ENCODE results near the gene ECEL1.

The ECEL1 gene

DNA sequence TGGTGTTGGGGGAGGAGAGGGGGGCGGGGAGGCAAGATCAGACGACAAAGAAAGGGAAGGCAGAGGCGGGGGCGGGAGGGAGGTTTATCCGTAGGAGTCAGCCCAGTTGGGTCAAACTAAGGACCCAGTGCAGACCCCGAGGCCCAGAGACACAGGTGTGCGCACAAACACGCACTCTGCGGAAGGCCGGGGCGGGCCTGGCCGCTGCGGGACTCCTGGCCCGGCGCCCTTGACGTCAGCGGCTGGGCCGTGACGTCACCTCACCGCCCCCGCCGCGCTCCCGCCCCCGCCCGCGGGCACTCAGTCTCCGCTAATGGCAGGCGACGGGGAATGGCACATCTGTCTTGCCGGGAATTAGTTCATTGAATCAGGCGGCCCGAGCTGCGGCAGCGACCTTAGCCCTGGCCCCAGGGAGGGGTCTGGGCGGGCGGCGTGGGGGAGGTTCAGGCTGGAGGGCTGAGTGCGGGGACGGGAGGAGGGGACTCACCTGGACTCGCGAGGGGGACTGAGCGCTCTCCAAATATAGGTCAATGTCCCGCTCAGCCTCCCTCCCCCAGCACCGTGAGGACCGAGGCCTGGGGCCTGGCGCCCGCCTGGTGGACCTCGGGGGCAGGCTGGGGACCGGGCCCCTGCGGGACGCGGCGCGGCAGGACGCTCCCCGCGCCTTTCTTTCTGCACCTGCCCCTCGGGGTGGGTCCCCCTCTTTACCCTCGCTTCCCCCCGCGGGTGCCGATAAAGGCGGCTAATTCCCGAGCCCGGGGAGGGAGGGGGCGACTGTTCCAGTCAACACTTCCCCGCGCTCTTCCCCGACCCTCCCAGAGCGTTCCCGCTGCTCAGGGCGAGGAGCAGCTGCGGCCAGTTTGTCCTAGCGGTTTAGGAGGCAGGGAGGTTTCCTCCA is 15.5 kb upstream of the ECEL1 start:
- Histone ChIP-seq H3K36me3 (ENCODE audit: control insufficient read depth, low read depth, low read length) (no peaks in the 10 kb centered on the region), H3K9me3 (ENCODE audit: control insufficient read depth, low read depth, low read length) (no peaks in the 10 kb centered on the region), H3K27me3 (ENCODE audit: control insufficient read depth, insufficient read depth, low read length) (peaks cover 62% of the 10 kb centered on the region), H3K27ac (ENCODE audit: low read length) (no peak overlapping the region), H3K4me3 (ENCODE audit: low read length) (peak overlapping the region; percentile 61), H3K4me1 (ENCODE audit: control insufficient read depth, low read depth, low read length) (peaks cover 5% of the 10 kb centered on the region), H3K9ac (ENCODE audit: low read length) (no peak overlapping the region)

DNA sequence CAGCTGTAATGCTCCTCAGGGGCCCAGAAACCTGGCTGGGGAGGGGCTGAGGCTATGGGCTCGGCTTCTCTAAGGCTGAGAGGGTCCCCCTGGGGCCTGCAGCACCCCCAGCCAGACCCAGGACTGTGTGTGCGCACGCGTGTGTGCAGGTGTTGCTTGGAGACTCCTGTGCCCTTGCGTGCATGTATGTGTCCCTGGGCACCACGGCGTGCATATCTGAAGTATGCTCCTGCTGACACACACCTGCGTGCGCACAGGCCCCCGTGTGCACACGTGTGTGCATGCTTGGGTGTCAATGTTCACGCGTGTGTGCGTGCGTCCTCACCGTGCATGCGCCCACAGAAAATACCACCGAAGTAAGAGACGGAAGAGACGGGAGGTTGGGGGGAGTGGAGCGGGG is 14.9 kb upstream of the ECEL1 start:
- Histone ChIP-seq H3K4me1 (ENCODE audit: control insufficient read depth, low read depth, low read length) (peaks cover 5% of the 10 kb centered on the region), H3K9me3 (ENCODE audit: control insufficient read depth, low read depth, low read length) (no peaks in the 10 kb centered on the region), H3K27me3 (ENCODE audit: control insufficient read depth, insufficient read depth, low read length) (peaks cover 62% of the 10 kb centered on the region), H3K9ac (ENCODE audit: low read length) (peak overlapping the region; percentile 21), H3K36me3 (ENCODE audit: control insufficient read depth, low read depth, low read length) (no peaks in the 10 kb centered on the region), H3K27ac (ENCODE audit: low read length) (no peak overlapping the region), H3K4me3 (ENCODE audit: low read length) (peak overlapping the region; percentile 54)

DNA sequence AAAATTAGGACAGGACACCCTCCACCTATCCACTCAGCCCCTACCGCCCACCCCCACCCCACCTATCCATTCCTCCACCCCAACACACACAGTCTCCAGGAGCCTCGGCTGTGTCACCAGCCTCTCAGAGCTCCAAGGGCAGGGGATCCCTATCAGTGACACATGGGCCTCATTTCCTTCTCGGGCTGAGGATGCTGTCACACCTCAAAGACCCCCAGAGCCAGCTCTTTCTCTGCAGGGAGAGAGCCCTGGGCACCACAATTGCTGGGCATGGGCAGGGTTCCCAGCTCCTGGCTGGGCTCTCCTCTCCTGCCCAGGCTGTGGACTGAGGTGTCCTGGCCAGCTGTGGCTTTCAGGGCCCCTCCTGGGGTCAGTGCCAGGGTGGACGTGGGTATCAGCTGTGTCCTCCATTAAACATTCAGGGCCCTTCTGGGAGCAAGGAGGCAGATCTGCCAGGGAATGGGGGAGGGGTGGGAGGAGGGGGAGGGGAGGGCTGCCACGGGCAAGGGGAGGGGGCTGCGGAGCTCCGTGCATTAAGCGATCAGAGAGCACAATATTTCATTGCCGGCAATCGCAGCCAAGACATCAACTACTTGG is 14.3 kb upstream of the ECEL1 start:
- H3K9ac ChIP-seq (ENCODE audit: low read length), result peak overlapping the region; percentile 21
- H3K9me3 ChIP-seq (ENCODE audit: control insufficient read depth, low read depth, low read length), result no peaks in the 10 kb centered on the region
- peaks cover 5% of the 10 kb centered on the region for H3K4me1 ChIP-seq (ENCODE audit: control insufficient read depth, low read depth, low read length)
- peak overlapping the region; percentile 54 for H3K4me3 ChIP-seq (ENCODE audit: low read length)
- H3K36me3 ChIP-seq (ENCODE audit: control insufficient read depth, low read depth, low read length), result no peaks in the 10 kb centered on the region
- H3K27ac ChIP-seq (ENCODE audit: low read length), result no peak overlapping the region
- H3K27me3 ChIP-seq (ENCODE audit: control insufficient read depth, insufficient read depth, low read length), result peaks cover 59% of the 10 kb centered on the region

DNA sequence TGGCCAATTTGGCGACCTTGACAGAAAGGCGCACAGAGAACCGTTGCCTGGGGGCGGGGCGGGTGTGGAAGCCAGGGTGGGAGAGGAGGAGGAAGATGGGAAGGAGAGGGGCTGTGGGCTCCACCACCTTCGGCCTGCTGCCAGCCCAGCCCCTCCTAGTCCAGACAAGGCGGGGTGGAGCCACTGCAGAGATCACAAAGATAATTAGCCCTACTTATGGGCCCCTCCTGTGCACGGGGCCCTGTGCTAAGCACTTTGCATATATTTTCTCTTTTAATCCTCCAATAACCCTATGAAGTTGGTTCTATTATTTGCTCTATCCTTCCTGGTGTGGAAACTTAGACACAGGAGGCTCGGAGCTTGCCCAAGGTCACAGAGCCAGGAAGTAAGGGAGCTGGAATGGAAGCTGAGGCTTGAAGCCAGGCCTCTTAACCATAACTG is 13.7 kb upstream of the ECEL1 start:
- no peak overlapping the region for H3K4me3 ChIP-seq (ENCODE audit: low read length)
- H3K36me3 ChIP-seq (ENCODE audit: control insufficient read depth, low read depth, low read length), result no peaks in the 10 kb centered on the region
- peaks cover 53% of the 10 kb centered on the region for H3K27me3 ChIP-seq (ENCODE audit: control insufficient read depth, insufficient read depth, low read length)
- H3K4me1 ChIP-seq (ENCODE audit: control insufficient read depth, low read depth, low read length), result peaks cover 5% of the 10 kb centered on the region
- no peak overlapping the region for H3K9ac ChIP-seq (ENCODE audit: low read length)
- H3K9me3 ChIP-seq (ENCODE audit: control insufficient read depth, low read depth, low read length), result no peaks in the 10 kb centered on the region
- no peak overlapping the region for H3K27ac ChIP-seq (ENCODE audit: low read length)

DNA sequence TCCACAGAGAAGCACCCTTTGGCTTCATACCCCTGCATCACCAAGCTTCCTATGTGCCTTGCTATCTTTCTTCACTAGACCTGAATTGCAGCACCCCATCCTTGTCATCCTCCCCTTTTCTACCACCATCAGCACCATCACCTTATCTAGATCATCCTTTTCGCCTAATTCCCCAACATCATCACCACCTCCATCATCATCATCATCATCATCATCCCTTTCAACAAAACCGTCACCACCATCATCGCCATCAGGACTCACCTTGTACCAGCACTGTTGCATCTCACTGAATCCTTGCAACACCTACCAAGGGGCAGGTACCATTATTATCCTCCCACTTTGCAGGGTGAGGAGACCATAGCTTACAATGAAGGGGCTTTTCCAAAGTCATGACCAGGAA is 10.8 kb upstream of the ECEL1 start:
- Histone ChIP-seq H3K9me3 (ENCODE audit: control insufficient read depth, low read depth, low read length) (no peaks in the 10 kb centered on the region), H3K4me3 (ENCODE audit: low read length) (no peak overlapping the region), H3K36me3 (ENCODE audit: control insufficient read depth, low read depth, low read length) (no peaks in the 10 kb centered on the region), H3K27ac (ENCODE audit: low read length) (no peak overlapping the region), H3K4me1 (ENCODE audit: control insufficient read depth, low read depth, low read length) (peaks cover 10% of the 10 kb centered on the region), H3K9ac (ENCODE audit: low read length) (no peak overlapping the region), H3K27me3 (ENCODE audit: control insufficient read depth, insufficient read depth, low read length) (peaks cover 24% of the 10 kb centered on the region)

DNA sequence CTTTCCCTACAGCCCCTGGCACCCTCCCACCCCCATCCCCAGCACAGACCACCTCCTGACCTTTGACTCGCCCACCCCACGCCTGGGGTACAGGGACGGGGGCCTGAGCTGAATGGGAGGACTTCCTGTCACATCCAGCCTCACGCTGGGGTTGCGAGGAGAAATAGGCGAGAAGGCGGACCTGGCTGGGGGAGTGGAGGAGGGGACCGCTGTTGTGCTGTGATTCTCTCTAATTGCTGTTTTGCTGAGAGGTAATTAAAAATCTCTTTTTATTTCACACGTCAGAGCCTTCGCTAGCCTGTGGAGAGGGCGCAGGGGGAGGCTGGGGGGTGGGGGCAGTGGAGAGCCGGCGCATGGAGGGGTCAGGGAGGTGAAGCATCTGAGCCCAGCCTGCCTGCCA is 9.7 kb upstream of the ECEL1 start:
- Histone ChIP-seq H3K27me3 (ENCODE audit: control insufficient read depth, insufficient read depth, low read length) (peaks cover 15% of the 10 kb centered on the region), H3K4me3 (ENCODE audit: low read length) (no peak overlapping the region), H3K4me1 (ENCODE audit: control insufficient read depth, low read depth, low read length) (peaks cover 10% of the 10 kb centered on the region), H3K9ac (ENCODE audit: low read length) (no peak overlapping the region), H3K27ac (ENCODE audit: low read length) (no peak overlapping the region), H3K36me3 (ENCODE audit: control insufficient read depth, low read depth, low read length) (no peaks in the 10 kb centered on the region), H3K9me3 (ENCODE audit: control insufficient read depth, low read depth, low read length) (no peaks in the 10 kb centered on the region)

DNA sequence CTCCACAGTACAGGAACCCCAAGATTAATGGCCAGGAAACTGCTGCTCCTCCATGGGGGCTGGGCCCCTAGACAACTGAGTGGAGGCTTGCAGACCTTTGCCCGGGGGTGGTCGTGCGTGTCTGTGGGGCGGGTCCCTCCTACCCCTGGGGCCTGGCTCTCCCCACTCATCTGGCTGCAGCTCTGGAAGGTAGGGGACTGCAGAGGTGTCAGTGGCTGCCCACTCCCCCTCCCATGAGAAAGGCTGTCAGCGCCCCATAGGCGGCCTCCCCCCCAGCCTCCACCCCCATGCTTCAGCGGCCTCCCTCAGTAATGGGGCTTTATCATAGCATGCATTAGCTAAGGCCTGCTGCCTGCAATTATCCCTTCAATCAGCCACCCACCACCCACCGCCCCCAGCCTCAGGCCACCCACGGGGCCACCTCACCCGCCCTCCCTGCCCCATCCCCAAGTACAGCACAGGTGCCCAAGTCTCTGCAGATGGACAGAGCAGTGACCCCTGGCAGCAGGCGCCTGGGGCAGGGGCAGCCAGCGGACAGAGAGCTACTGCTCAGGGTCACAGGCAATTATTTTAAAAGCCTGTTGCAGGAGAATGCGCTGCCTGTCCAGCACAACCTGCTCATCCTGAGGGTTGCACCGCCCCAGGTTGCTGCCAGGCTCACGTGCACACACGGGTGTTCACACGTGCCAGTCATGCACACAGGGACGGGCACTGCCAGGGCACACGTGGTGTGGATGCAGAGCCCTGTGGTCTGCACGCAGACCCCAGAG is 9.1 kb upstream of the ECEL1 start:
- H3K9ac ChIP-seq (ENCODE audit: low read length), result no peak overlapping the region
- no peak overlapping the region for H3K27ac ChIP-seq (ENCODE audit: low read length)

DNA sequence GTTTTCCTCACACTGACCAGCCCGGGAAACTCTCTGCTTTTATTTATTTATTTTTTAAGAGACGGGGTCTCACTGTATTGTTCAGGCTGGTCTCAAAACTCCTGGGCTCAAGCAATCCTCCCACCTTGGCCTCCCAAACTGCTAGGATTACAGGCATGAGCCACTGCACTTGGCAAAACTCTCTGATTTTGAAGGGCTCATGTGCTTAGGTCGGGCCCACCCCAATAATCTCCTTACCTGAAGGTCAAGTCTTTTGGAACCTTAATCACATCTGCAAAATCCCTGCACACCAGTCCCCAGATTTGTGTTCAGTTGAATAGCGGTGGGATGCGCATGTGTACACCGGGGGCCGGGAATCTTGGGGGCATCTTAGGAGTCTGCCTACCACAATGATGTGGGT is 7.7 kb upstream of the ECEL1 start:
- H3K27me3 ChIP-seq (ENCODE audit: control insufficient read depth, insufficient read depth, low read length), result peaks cover 3% of the 10 kb centered on the region
- H3K4me1 ChIP-seq (ENCODE audit: control insufficient read depth, low read depth, low read length), result peaks cover 4% of the 10 kb centered on the region
- H3K4me3 ChIP-seq (ENCODE audit: low read length), result no peak overlapping the region
- no peak overlapping the region for H3K9ac ChIP-seq (ENCODE audit: low read length)
- H3K9me3 ChIP-seq (ENCODE audit: control insufficient read depth, low read depth, low read length), result no peaks in the 10 kb centered on the region
- no peak overlapping the region for H3K27ac ChIP-seq (ENCODE audit: low read length)
- no peaks in the 10 kb centered on the region for H3K36me3 ChIP-seq (ENCODE audit: control insufficient read depth, low read depth, low read length)

More for the DNA sequence above, 9.1 kb upstream of the ECEL1 start:
- Histone ChIP-seq H3K36me3 (ENCODE audit: control insufficient read depth, low read depth, low read length) (no peaks in the 10 kb centered on the region), H3K4me1 (ENCODE audit: control insufficient read depth, low read depth, low read length) (peaks cover 6% of the 10 kb centered on the region), H3K27me3 (ENCODE audit: control insufficient read depth, insufficient read depth, low read length) (peaks cover 9% of the 10 kb centered on the region), H3K9me3 (ENCODE audit: control insufficient read depth, low read depth, low read length) (no peaks in the 10 kb centered on the region), H3K4me3 (ENCODE audit: low read length) (no peak overlapping the region)

DNA sequence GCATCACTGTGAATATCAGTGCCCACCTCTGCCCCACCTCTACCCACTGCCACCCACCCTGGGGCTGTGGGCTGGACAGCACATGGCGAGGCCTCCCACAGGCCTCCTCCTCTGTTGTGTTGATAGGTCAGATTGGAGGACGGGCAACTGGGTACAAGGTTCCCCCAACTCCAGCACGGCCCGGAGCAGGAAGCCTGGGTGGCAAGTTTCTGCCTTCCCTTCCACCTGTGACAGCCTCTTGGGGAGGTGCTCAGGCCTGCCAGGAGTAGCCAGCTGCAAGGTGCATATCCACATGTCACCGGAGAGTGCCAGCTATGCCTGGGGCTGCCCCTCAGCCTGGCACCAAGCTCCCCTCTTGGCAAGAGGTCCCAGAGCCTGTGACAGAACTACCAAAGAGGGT is 6.9 kb upstream of the ECEL1 start:
- H3K36me3 ChIP-seq (ENCODE audit: control insufficient read depth, low read depth, low read length), result no peaks in the 10 kb centered on the region
- no peak overlapping the region for H3K4me3 ChIP-seq (ENCODE audit: low read length)
- H3K4me1 ChIP-seq (ENCODE audit: control insufficient read depth, low read depth, low read length), result peaks cover 8% of the 10 kb centered on the region
- peaks cover 11% of the 10 kb centered on the region for H3K27me3 ChIP-seq (ENCODE audit: control insufficient read depth, insufficient read depth, low read length)
- no peak overlapping the region for H3K9ac ChIP-seq (ENCODE audit: low read length)
- no peak overlapping the region for H3K27ac ChIP-seq (ENCODE audit: low read length)
- no peaks in the 10 kb centered on the region for H3K9me3 ChIP-seq (ENCODE audit: control insufficient read depth, low read depth, low read length)

DNA sequence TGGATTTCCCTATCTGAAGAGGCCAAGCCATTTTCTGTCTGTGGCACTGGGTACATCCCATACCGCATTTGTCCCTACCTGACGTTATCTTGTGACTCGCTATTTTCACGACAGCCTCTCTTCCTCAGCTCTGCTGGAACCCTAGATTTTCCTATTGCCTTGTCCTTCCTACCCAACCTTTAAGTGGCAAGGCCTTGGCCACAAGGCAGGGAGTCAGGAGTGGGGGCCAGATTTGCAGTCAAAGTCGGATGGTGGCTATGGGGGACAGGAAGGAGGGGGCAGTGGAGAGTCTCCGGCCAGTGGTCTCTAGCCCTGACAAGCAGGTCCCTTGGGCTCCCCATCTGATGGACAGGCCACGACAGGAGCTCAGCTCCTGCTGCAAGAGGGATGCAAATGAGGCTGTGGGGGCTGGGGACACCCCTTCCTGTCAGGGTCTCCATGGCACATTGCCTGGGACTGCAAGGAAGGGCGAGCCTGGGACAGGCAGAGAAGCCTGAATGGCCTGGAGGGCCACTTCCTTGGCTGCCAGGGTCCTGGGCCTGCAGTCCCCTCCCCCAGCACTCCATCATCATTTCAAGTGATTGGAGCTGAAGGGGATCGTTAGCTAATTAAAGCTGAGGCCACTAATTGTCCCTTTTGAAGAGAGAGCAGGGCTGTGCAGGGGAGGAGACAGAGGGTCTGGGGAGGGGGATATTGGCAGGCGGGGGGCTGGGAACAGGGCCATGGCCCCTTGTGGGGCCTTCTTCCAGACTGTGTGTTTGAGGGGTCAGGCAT is 6.3 kb upstream of the ECEL1 start:
- H3K9ac ChIP-seq (ENCODE audit: low read length), result no peak overlapping the region
- peaks cover 17% of the 10 kb centered on the region for H3K27me3 ChIP-seq (ENCODE audit: control insufficient read depth, insufficient read depth, low read length)
- H3K27ac ChIP-seq (ENCODE audit: low read length), result no peak overlapping the region
- no peaks in the 10 kb centered on the region for H3K9me3 ChIP-seq (ENCODE audit: control insufficient read depth, low read depth, low read length)
- H3K4me3 ChIP-seq (ENCODE audit: low read length), result no peak overlapping the region
- H3K36me3 ChIP-seq (ENCODE audit: control insufficient read depth, low read depth, low read length), result no peaks in the 10 kb centered on the region
- H3K4me1 ChIP-seq (ENCODE audit: control insufficient read depth, low read depth, low read length), result peaks cover 13% of the 10 kb centered on the region
